ENCODE results near the gene STAT2.
"Not testable (repeated sequence)": the region's sequence is repeated elsewhere in the genome, so short reads cannot be mapped to it uniquely, and the experiment has no call there.

The STAT2 gene

GRCh38 chr12:56330936-56331490 lies 28.9 kb downstream of the STAT2 start:
- DNase-seq (ENCODE audit: low read depth in 2 of 2) = no peak

GRCh38 chr12:56326533-56326932 lies 33.4 kb downstream of the STAT2 start:
- no peak for DNase-seq (ENCODE audit: low read depth in 2 of 2)

GRCh38 chr12:56326126-56326525 lies 33.8 kb downstream of the STAT2 start:
- no peak for DNase-seq (ENCODE audit: low read depth in 2 of 2)

GRCh38 chr12:56324206-56324605 lies 35.7 kb downstream of the STAT2 start:
- no peak for DNase-seq (ENCODE audit: low read depth in 2 of 2)

- not testable (repeated sequence) for DNase-seq (ENCODE audit: low read depth in 2 of 2)
These were observed 38.3 kb downstream of the STAT2 start for GRCh38 chr12:56321610-56322009.

GRCh38 chr12:56321027-56321426 lies 38.9 kb downstream of the STAT2 start:
- no peak for DNase-seq (ENCODE audit: low read depth in 2 of 2)

- DNase-seq (ENCODE audit: low read depth in 2 of 2) = no peak
These were observed 42.2 kb downstream of the STAT2 start for GRCh38 chr12:56317675-56318074.

- DNase-seq (ENCODE audit: low read depth in 2 of 2) = peak; percentile 91 to 92
These were observed 44.1 kb downstream of the STAT2 start, which contains the start of gene CNPY2 for GRCh38 chr12:56315622-56316473. TSS of gene CNPY2 (minus strand) at chr12:56315988. CDS start at chr12:56315217, 771 bp downstream.

- no peak for DNase-seq (ENCODE audit: low read depth in 2 of 2)
These were observed 44.7 kb downstream of the STAT2 start for GRCh38 chr12:56315249-56315621.

GRCh38 chr12:56311003-56311402 lies 48.9 kb downstream of the STAT2 start:
- DNase-seq (ENCODE audit: low read depth in 2 of 2) = no peak

GRCh38 chr12:56308714-56309113 lies 51.2 kb downstream of the STAT2 start:
- no peak for DNase-seq (ENCODE audit: low read depth in 2 of 2)

GRCh38 chr12:56307221-56307965 lies 52.5 kb downstream of the STAT2 start:
- DNase-seq (ENCODE audit: low read depth in 2 of 2) = no peak

- no peak for DNase-seq (ENCODE audit: low read depth in 2 of 2)
These were observed 54.9 kb downstream of the STAT2 start for GRCh38 chr12:56304872-56305590.

GRCh38 chr12:56304276-56304675 lies 55.6 kb downstream of the STAT2 start:
- no peak for DNase-seq (ENCODE audit: low read depth in 2 of 2)

GRCh38 chr12:56300644-56301464 lies 59.1 kb downstream of the STAT2 start:
- no peak for DNase-seq (ENCODE audit: low read depth in 2 of 2)

- peak; percentile 99 for DNase-seq (ENCODE audit: low read depth in 2 of 2)
These were observed 59.9 kb downstream of the STAT2 start, which contains the start of gene CS for GRCh38 chr12:56299853-56300643. TSS of gene CS (minus strand) at chr12:56300330. CDS start at chr12:56300201, 129 bp downstream.

- no peak for DNase-seq (ENCODE audit: low read depth in 2 of 2)
These were observed 60.5 kb downstream of the STAT2 start for GRCh38 chr12:56299308-56299852.

GRCh38 chr12:56298828-56299227 lies 61.1 kb downstream of the STAT2 start:
- no peak for DNase-seq (ENCODE audit: low read depth in 2 of 2)

- no peak for DNase-seq (ENCODE audit: low read depth in 2 of 2)
These were observed 62.5 kb downstream of the STAT2 start for GRCh38 chr12:56297400-56297799.

- DNase-seq (ENCODE audit: low read depth in 2 of 2) = no peak
These were observed 63.6 kb downstream of the STAT2 start for GRCh38 chr12:56296295-56296694.
